Lower leg skin (tissue), 3 donors: ENCODE data around the gene PIP4K2C.

Experiments used
- CTCF ChIP-seq, 3 donors: fragments of 450-650 bp; IDR thresholded peaks; one replicate each; pipeline ENCODE4 v1.5.1; 2016; ENCODE audit warnings: antibody characterized with exemption in 3 of 3, mild to moderate bottlenecking in 3 of 3, moderate library complexity in 2 of 3
- POLR2A ChIP-seq, 2 donors: fragments of 450-650 bp; IDR thresholded peaks; one replicate each; pipeline ENCODE4 v1.6.1; 2016 to 2017; ENCODE audit warnings: antibody characterized with exemption in 2 of 2, mild to moderate bottlenecking in 1 of 2, moderate library complexity in 1 of 2

GRCh38 chr12:57619434-57620244 is 28.6 kb downstream of the PIP4K2C start:
- no peak for TF ChIP-seq POLR2A (IDR thresholded peaks at IDR 0.05)
- no peak for TF ChIP-seq CTCF (IDR thresholded peaks at IDR 0.05)
